Inflammatory macrophage treated with lipopolysaccharide for 4 hours (primary cell): ENCODE results near the gene IFIT3.

Source experiments
- DNase-seq: peaks from one replicate; pipeline ENCODE4 v3.0.0-alpha.2; 2020

The IFIT3 gene

GRCh38 chr10:89360157-89360556, 32.4 kb downstream of the IFIT3 start:
- DNase-seq = no peak

GRCh38 chr10:89362929-89363328, 35.1 kb downstream of the IFIT3 start:
- no peak for DNase-seq

GRCh38 chr10:89363729-89364442, 36.1 kb downstream of the IFIT3 start:
- DNase-seq = peak; percentile 89

GRCh38 chr10:89364531-89364930, 36.7 kb downstream of the IFIT3 start:
- peak; percentile 85 for DNase-seq

- peak; percentile 22 for DNase-seq
Observed at GRCh38 chr10:89367529-89367928, 39.7 kb downstream of the IFIT3 start.

GRCh38 chr10:89368129-89368528, 40.3 kb downstream of the IFIT3 start:
- no peak for DNase-seq

GRCh38 chr10:89369156-89370105, 41.6 kb downstream of the IFIT3 start:
- peak; percentile 39 for DNase-seq

GRCh38 chr10:89371079-89371478, 43.3 kb downstream of the IFIT3 start:
- DNase-seq = no peak

- no peak for DNase-seq
Observed at GRCh38 chr10:89371987-89372386, 44.2 kb downstream of the IFIT3 start.

GRCh38 chr10:89373916-89374711, 46.3 kb downstream of the IFIT3 start:
- DNase-seq = peak; percentile 74

GRCh38 chr10:89374713-89375141, 46.9 kb downstream of the IFIT3 start:
- no peak for DNase-seq

GRCh38 chr10:89377705-89378637, 50.2 kb downstream of the IFIT3 start, which contains the start of gene IFIT1B:
TSS of gene IFIT1B (plus strand) at chr10:89378056. CDS start at chr10:89378136, 80 bp downstream.
- DNase-seq = no peak

GRCh38 chr10:89379103-89379502, 51.3 kb downstream of the IFIT3 start:
- no peak for DNase-seq

- DNase-seq = no peak
Observed at GRCh38 chr10:89382757-89383156, 55.0 kb downstream of the IFIT3 start.

GRCh38 chr10:89384474-89385340, 56.9 kb downstream of the IFIT3 start:
- DNase-seq = peak; percentile 90

- no peak for DNase-seq
Observed at GRCh38 chr10:89388806-89389205, 61.0 kb downstream of the IFIT3 start.

GRCh38 chr10:89389254-89389653, 61.5 kb downstream of the IFIT3 start:
- DNase-seq = peak; percentile 44
